RWPE2 (cell line): ENCODE data around the gene ATP5PD.

Experiments
- ATAC-seq: fragments of 200-7000 bp; cut with Tn5 transposase; 3 replicates; pipeline ENCODE4 v1.9.1; 2021; ENCODE audit warnings: low read depth
- DNase-seq: peaks from one replicate; pipeline ENCODE4 v3.0.0-alpha.2; 2020; ENCODE audit warnings: low spot score
- H3K27ac ChIP-seq: fragments of 450-650 bp; 2 replicates; pipeline ENCODE4 v1.5.1; 2017; ENCODE audit warnings: mild to moderate bottlenecking; ENCODE audit not compliant: poor library complexity, severe bottlenecking
- H3K27me3 ChIP-seq: fragments of 250-450 bp; sonication (Bioruptor Pico); 2 replicates; pipeline ENCODE4 v1.5.1; 2021; ENCODE audit warnings: mild to moderate bottlenecking, moderate library complexity; ENCODE audit not compliant: insufficient read depth, poor library complexity, severe bottlenecking
- H3K36me3 ChIP-seq: fragments of 250-450 bp; sonication (Bioruptor Pico); 2 replicates; pipeline ENCODE4 v1.5.1; 2020; ENCODE audit warnings: low read depth, mild to moderate bottlenecking, moderate library complexity
- H3K4me1 ChIP-seq: fragments of 250-450 bp; sonication (Bioruptor Pico); 2 replicates; pipeline ENCODE4 v1.5.1; 2021; ENCODE audit warnings: mild to moderate bottlenecking, moderate library complexity; ENCODE audit not compliant: insufficient read depth, poor library complexity, severe bottlenecking
- H3K4me3 ChIP-seq: fragments of 250-450 bp; sonication (Bioruptor Pico); 2 replicates; pipeline ENCODE4 v1.5.1; 2021; ENCODE audit warnings: mild to moderate bottlenecking, moderate library complexity; ENCODE audit not compliant: severe bottlenecking
- H3K9me3 ChIP-seq: fragments of 250-450 bp; sonication (Bioruptor Pico); 2 replicates; pipeline ENCODE4 v1.5.1; 2021; ENCODE audit warnings: mild to moderate bottlenecking, moderate library complexity; ENCODE audit not compliant: severe bottlenecking
- TF ChIP-seq, protein P1 (sequence below): fragments of 450-650 bp; IDR thresholded peaks from one replicate; pipeline ENCODE4 v1.5.1; 2017; ENCODE audit warnings: mild to moderate bottlenecking, moderate library complexity; ENCODE audit not compliant: poor library complexity, severe bottlenecking

The ATP5PD gene

DNA sequence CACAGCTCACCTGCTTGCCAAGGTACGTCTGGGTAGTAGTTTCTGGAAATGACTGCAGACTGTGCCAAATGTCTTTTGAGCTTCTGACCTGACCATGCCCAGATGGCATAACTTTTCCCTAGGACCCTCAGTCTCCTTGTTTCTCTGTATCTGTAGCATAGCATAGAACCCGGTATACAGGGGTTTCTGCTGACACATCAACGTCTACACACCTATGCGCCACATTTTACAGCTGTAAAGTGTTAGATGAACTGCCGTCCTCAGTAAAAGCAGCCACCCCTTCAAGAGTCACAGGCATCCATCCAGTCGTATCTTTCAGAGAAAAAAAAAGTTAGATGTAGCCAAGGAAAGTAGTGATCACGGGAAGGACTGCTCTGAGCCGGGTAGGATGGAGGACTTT, 17.7 kb upstream of the ATP5PD start:
- TF ChIP-seq, protein P1, sequence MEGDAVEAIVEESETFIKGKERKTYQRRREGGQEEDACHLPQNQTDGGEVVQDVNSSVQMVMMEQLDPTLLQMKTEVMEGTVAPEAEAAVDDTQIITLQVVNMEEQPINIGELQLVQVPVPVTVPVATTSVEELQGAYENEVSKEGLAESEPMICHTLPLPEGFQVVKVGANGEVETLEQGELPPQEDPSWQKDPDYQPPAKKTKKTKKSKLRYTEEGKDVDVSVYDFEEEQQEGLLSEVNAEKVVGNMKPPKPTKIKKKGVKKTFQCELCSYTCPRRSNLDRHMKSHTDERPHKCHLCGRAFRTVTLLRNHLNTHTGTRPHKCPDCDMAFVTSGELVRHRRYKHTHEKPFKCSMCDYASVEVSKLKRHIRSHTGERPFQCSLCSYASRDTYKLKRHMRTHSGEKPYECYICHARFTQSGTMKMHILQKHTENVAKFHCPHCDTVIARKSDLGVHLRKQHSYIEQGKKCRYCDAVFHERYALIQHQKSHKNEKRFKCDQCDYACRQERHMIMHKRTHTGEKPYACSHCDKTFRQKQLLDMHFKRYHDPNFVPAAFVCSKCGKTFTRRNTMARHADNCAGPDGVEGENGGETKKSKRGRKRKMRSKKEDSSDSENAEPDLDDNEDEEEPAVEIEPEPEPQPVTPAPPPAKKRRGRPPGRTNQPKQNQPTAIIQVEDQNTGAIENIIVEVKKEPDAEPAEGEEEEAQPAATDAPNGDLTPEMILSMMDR, result no peak
- no peak overlapping the region for H3K27ac ChIP-seq
- no peak for ATAC-seq

DNA sequence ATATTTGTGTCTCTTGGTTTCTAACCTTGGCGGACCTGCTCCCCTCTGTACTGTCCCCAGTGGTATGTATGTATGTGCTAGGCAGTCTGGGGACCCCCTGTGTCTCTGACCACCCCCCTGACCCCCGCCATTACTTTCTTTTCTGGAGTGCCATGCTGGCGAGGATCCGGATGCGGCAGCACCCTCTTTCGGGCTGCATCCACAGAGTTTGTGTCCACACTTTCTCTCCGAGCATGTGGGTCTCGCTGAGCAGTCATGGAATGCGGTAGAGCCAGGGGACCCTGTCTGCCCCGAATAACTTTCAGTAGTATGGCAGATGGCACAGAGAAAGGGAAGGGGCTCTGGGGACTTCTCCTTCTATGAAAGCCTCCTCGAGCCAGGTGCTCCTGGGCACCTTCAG, 17.3 kb upstream of the ATP5PD start:
- Histone ChIP-seq H3K36me3 (peaks cover 45% of the 10 kb centered on the region), H3K27me3 (no peaks in the 10 kb centered on the region), H3K4me1 (no peaks in the 10 kb centered on the region), H3K27ac (no peak overlapping the region), H3K4me3 (no peak overlapping the region), H3K9me3 (no peaks in the 10 kb centered on the region)
- ATAC-seq, result no peak
- DNase-seq, result no peak
- TF ChIP-seq, protein P1, result no peak

More for the DNA sequence above, 17.7 kb upstream of the ATP5PD start:
- Histone ChIP-seq H3K36me3 (peaks cover 44% of the 10 kb centered on the region), H3K4me1 (no peaks in the 10 kb centered on the region), H3K27me3 (no peaks in the 10 kb centered on the region), H3K9me3 (no peaks in the 10 kb centered on the region), H3K4me3 (no peak overlapping the region)
- DNase-seq, result no peak

DNA sequence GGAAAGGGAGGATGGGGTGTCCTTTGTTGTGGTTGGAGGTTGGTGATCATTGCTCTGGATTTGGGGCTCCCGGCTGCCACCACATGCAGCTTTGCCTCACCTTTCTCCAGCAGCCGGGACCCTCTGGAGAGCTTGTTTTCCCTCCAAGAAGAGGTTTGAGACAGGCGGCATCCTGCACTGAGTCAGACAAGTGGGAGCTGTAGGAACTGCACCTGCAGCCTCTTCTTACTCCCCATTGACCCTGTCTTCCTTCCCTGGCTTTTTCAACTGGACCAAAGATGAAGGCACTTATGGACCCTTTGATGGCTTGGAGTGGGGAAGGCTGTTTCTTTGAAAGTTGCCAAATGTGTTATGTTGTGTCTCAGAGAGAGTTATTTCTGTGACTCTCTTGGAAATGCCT, 16.9 kb upstream of the ATP5PD start:
- no peaks in the 10 kb centered on the region for H3K9me3 ChIP-seq
- ATAC-seq (peak; percentile 33; the same call in 1 of the 3 replicates), DNase-seq (no peak)
- no peaks in the 10 kb centered on the region for H3K27me3 ChIP-seq
- TF ChIP-seq, protein P1, result no peak
- H3K36me3 ChIP-seq, result peaks cover 45% of the 10 kb centered on the region
- no peaks in the 10 kb centered on the region for H3K4me1 ChIP-seq
- no peak overlapping the region for H3K27ac ChIP-seq
- no peak overlapping the region for H3K4me3 ChIP-seq

DNA sequence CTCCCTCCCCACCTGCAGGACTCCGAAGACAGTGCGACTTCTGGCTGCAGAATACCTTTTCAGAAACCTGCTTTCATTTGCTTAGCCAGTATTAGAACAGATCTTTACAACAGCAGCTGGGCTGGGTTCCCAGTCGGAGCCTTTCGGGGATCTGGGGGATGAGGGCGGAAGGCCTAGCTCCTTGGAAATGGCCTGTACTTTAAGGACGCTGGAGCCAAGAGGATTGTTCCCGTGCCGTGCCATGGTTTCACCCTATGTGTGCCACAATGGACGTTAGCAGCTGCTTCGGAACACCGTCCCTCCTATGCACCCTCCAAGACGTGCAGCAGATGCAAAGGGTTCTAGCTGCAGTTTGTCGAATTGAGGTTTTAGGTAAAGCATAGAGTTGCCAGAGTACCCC, 16.4 kb upstream of the ATP5PD start:
- Histone ChIP-seq H3K4me1 (no peaks in the 10 kb centered on the region), H3K4me3 (no peak overlapping the region), H3K27ac (no peak overlapping the region), H3K9me3 (no peaks in the 10 kb centered on the region), H3K27me3 (no peaks in the 10 kb centered on the region), H3K36me3 (peaks cover 45% of the 10 kb centered on the region)
- TF ChIP-seq, protein P1, result no peak
- no peak for DNase-seq
- ATAC-seq, result no peak

DNA sequence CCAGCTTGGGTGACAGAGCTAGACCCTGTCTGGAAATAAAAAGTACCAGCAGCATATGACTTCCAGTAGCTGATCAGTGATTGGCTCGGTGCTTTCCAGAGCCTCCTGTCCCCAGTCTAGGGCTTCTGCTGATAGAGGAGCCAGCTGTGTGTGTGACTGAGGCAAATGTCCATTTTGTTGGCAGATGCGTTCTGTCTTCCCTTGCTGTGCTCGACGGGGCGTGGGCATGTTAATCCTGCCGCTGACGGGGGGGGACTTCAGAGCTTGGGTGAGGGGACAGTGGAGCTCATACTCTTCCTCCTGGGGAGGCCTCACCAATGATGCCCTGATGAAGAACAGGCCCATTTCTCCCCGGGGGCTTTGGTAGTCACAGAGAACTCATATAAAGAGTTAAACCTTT, 14.8 kb upstream of the ATP5PD start:
- H3K9me3 ChIP-seq, result no peaks in the 10 kb centered on the region
- no peak for ATAC-seq
- DNase-seq, result no peak
- no peak overlapping the region for H3K4me3 ChIP-seq
- H3K4me1 ChIP-seq, result no peaks in the 10 kb centered on the region
- no peaks in the 10 kb centered on the region for H3K27me3 ChIP-seq
- H3K36me3 ChIP-seq, result peaks cover 57% of the 10 kb centered on the region
- no peak overlapping the region for H3K27ac ChIP-seq
- TF ChIP-seq, protein P1, result no peak
